Measurements from ENCODE around the gene AP2B1.

AP2B1 gene

DNA sequence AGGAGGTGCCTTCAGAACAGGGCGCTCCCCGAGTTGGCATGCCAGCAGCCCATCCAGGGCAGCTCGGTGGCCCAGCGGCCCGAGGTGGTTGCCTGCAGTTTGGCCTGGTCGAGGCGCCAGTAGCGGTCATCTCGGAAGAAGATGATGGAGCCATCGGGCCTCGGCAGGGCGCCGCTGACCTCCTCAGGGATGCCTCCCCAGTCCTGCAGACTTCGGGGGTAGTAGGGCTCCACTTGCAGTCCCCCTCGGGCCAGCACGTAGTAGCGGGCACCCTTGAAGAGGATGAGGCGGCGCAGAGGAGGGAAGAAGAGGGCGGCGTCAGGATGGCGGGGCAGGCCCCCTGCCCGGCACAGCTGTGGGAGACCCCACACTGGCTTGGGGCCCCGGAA, 179.4 kb downstream of the AP2B1 start (continued):
- TF ChIP-seq, protein P1, sequence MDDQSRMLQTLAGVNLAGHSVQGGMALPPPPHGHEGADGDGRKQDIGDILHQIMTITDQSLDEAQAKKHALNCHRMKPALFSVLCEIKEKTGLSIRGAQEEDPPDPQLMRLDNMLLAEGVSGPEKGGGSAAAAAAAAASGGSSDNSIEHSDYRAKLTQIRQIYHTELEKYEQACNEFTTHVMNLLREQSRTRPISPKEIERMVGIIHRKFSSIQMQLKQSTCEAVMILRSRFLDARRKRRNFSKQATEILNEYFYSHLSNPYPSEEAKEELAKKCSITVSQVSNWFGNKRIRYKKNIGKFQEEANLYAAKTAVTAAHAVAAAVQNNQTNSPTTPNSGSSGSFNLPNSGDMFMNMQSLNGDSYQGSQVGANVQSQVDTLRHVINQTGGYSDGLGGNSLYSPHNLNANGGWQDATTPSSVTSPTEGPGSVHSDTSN (CRISPR knock-in tag; IDR thresholded peaks at IDR 0.05): no peak

DNA sequence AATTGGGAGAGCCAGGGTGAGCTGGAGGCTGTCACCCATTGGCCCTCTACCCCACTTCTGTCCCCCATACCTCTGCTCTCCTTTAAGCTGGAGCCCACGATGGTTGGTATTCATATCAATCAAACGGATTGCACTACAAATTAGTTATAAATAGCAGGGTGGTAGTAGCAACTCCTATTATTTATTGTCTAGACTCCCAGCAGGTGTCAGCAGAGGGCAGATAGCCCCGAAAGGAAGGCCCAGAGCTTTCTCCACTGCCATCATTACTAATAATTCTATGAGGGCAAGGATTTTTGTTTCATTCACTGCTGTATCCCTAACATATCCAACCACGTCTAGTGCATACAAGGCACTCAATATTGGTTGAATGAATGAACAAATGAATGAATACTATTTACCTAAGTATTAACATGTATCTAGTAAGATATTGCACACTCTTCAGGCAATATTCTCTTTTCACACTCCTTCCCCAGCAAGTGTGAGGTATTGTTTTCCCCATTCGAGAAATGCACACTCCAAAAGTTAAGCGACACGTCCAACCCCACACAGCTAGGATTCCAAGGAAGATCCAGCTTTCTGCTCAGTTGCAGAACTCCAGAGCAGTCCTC, 179.9 kb downstream of the AP2B1 start:
- H3K27ac ChIP-seq (ENCODE audit: extremely low read depth, low read depth, low read length): no peak overlapping the region
- ChIA-PET CTCF (interaction anchor here (0.5 to 6.2 kb wide), 14 partner anchors 9 to 442 kb away, joined by 3 to 104 read pairs (median 4); partner anchors contain the start of genes MMP28 and TAF15), POLR2A (interaction anchor here (1.0 to 2.1 kb wide), 2 partner anchors 29 to 42 kb away, joined by 3 to 13 read pairs; partner anchors contain the start of genes MMP28 and TAF15)
- TF ChIP-seq ZNF341 (tag by site-specific recombination; IDR thresholded peaks at IDR 0.05; ENCODE audit: low read depth) (no peak), SP2 (tag by site-specific recombination; IDR thresholded peaks at IDR 0.05) (no peak), ZNF19 (tag by site-specific recombination; IDR thresholded peaks at IDR 0.05; ENCODE audit: low read depth) (no peak), ZNF768 (tag by site-specific recombination; IDR thresholded peaks at IDR 0.05) (no peak), KLF1 (tag by site-specific recombination; IDR thresholded peaks at IDR 0.05) (no peak), ZNF654 (tag by site-specific recombination; IDR thresholded peaks at IDR 0.05; ENCODE audit: low read depth) (peak; percentile 37), MEIS1 (CRISPR knock-in tag; IDR thresholded peaks at IDR 0.05; ENCODE audit: borderline replicate concordance) (no peak), ZFP69B (tag by site-specific recombination; IDR thresholded peaks at IDR 0.05) (no peak), ZNF311 (tag by site-specific recombination; IDR thresholded peaks at IDR 0.05; ENCODE audit: borderline replicate concordance) (no peak), GLIS1 (tag by site-specific recombination; IDR thresholded peaks at IDR 0.05) (no peak), ZNF157 (tag by site-specific recombination; IDR thresholded peaks at IDR 0.05) (no peak), ZFP37 (tag by site-specific recombination; IDR thresholded peaks at IDR 0.05) (no peak), KLF9 (tag by site-specific recombination; IDR thresholded peaks at IDR 0.05; ENCODE audit: low read depth) (no peak), ZNF140 (tag by site-specific recombination; IDR thresholded peaks at IDR 0.05) (no peak)
- TF ChIP-seq, protein P2, sequence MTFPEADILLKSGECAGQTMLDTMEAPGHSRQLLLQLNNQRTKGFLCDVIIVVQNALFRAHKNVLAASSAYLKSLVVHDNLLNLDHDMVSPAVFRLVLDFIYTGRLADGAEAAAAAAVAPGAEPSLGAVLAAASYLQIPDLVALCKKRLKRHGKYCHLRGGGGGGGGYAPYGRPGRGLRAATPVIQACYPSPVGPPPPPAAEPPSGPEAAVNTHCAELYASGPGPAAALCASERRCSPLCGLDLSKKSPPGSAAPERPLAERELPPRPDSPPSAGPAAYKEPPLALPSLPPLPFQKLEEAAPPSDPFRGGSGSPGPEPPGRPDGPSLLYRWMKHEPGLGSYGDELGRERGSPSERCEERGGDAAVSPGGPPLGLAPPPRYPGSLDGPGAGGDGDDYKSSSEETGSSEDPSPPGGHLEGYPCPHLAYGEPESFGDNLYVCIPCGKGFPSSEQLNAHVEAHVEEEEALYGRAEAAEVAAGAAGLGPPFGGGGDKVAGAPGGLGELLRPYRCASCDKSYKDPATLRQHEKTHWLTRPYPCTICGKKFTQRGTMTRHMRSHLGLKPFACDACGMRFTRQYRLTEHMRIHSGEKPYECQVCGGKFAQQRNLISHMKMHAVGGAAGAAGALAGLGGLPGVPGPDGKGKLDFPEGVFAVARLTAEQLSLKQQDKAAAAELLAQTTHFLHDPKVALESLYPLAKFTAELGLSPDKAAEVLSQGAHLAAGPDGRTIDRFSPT (tag by site-specific recombination; IDR thresholded peaks at IDR 0.05): no peak
- TF ChIP-seq, protein P3, sequence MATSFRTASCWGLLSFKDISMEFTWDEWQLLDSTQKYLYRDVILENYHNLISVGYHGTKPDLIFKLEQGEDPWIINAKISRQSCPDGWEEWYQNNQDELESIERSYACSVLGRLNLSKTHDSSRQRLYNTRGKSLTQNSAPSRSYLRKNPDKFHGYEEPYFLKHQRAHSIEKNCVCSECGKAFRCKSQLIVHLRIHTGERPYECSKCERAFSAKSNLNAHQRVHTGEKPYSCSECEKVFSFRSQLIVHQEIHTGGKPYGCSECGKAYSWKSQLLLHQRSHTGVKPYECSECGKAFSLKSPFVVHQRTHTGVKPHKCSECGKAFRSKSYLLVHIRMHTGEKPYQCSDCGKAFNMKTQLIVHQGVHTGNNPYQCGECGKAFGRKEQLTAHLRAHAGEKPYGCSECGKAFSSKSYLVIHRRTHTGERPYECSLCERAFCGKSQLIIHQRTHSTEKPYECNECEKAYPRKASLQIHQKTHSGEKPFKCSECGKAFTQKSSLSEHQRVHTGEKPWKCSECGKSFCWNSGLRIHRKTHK (tag by site-specific recombination; IDR thresholded peaks at IDR 0.05): no peak
- TF ChIP-seq, protein P4, sequence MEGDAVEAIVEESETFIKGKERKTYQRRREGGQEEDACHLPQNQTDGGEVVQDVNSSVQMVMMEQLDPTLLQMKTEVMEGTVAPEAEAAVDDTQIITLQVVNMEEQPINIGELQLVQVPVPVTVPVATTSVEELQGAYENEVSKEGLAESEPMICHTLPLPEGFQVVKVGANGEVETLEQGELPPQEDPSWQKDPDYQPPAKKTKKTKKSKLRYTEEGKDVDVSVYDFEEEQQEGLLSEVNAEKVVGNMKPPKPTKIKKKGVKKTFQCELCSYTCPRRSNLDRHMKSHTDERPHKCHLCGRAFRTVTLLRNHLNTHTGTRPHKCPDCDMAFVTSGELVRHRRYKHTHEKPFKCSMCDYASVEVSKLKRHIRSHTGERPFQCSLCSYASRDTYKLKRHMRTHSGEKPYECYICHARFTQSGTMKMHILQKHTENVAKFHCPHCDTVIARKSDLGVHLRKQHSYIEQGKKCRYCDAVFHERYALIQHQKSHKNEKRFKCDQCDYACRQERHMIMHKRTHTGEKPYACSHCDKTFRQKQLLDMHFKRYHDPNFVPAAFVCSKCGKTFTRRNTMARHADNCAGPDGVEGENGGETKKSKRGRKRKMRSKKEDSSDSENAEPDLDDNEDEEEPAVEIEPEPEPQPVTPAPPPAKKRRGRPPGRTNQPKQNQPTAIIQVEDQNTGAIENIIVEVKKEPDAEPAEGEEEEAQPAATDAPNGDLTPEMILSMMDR (tag by site-specific recombination; IDR thresholded peaks at IDR 0.05): peak; percentile 21; the same call in 1 of the 2 replicates
- TF ChIP-seq, protein P5, sequence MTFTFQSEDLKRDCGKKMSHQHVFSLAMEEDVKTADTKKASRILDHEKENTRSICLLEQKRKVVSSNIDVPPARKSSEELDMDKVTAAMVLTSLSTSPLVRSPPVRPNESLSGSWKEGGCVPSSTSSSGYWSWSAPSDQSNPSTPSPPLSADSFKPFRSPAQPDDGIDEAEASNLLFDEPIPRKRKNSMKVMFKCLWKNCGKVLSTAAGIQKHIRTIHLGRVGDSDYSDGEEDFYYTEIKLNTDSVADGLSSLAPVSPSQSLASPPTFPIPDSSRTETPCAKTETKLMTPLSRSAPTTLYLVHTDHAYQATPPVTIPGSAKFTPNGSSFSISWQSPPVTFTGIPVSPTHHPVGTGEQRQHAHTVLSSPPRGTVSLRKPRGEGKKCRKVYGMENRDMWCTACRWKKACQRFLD (tag by site-specific recombination; IDR thresholded peaks at IDR 0.05): no peak
- no peaks in the 10 kb centered on the region; the same call in 1 of the 2 replicates for H3K4me1 ChIP-seq (ENCODE audit: control insufficient read depth, insufficient read depth, low read length)
- H3K36me3 ChIP-seq (ENCODE audit: control insufficient read depth in 2 of 2, insufficient read depth in 1 of 2, low read length in 2 of 2): no peaks in the 10 kb centered on the region
- no peak overlapping the region for H3K4me3 ChIP-seq (ENCODE audit: low read depth, low read length)
- H3K9me3 ChIP-seq (ENCODE audit: control insufficient read depth, insufficient read depth, low read depth, low read length): no peaks in the 10 kb centered on the region
